Esophagus muscularis mucosa (tissue), 4 donors: Measurements from ENCODE around the gene TTLL1. TPM values are rescaled to one million over a fixed set of nuclear protein-coding genes. Genes with fewer than 3 reads are reported as not detected.
A peak's percentile ranks its signal among the peaks of the same experiment; 100 is the strongest.

Experiments used
- DNase-seq: peaks from one replicate; pipeline ENCODE4 v3.0.0-alpha.2; 2017; ENCODE audit errors: extremely low spot score
- H3K27ac ChIP-seq, 4 donors: fragments of 200-600 bp; sonication (generic); replicated peaks in 1 of 4; 1 replicate in 3 of 4; 2 replicates in 1 of 4; pipeline ENCODE4 v1.5.1; 2016 to 2019; ENCODE audit warnings: mild to moderate bottlenecking in 1 of 4
- H3K27me3 ChIP-seq, 4 donors: fragments of 200-600 bp; sonication (generic); one replicate each; pipeline versions ENCODE4 v1.5.1 to v1.6.0; 2016 to 2019
- H3K36me3 ChIP-seq, 4 donors: fragments of 200-600 bp; sonication (generic); one replicate each; pipeline ENCODE4 v1.5.1; 2016 to 2019
- H3K4me1 ChIP-seq, 4 donors: fragments of 200-600 bp; sonication (generic); one replicate each; pipeline ENCODE4 v1.5.1; 2016 to 2019
- H3K4me3 ChIP-seq, 4 donors: fragments of 200-600 bp; sonication (generic); 1 replicate in 2 of 4; 2 replicates in 2 of 4; pipeline ENCODE4 v1.5.1; 2016 to 2019; ENCODE audit warnings: mild to moderate bottlenecking in 4 of 4, moderate library complexity in 1 of 4
- H3K9me3 ChIP-seq, 4 donors: fragments of 200-600 bp; sonication (generic); 1 replicate in 3 of 4; 2 replicates in 1 of 4; pipeline ENCODE4 v1.5.1; 2016 to 2019
- EP300 ChIP-seq: sonication (generic); formaldehyde crosslinking; IDR thresholded peaks from one replicate; pipeline ENCODE4 v1.6.1; 2017; ENCODE audit warnings: antibody characterized with exemption
- POLR2A ChIP-seq: fragments of 450-650 bp; IDR thresholded peaks from one replicate; pipeline ENCODE4 v1.6.1; 2017; ENCODE audit warnings: antibody characterized with exemption, moderate library complexity, mild to moderate bottlenecking, low read depth
- POLR2AphosphoS5 ChIP-seq, 2 donors: sonication (generic); formaldehyde crosslinking; IDR thresholded peaks; one replicate each; pipeline ENCODE4 v1.6.1; 2017; ENCODE audit warnings: antibody characterized with exemption in 2 of 2
- WGBS: methylation state at CpG from one replicate; pipeline ENCODE4 v1.1.5; 2018; 5-methylcytosine and 5-hydroxymethylcytosine counted together
- intact Hi-C: fragments of 100-400 bp; cut with DNase I; formaldehyde crosslinking; loops from one replicate; pipeline ENCODE4 v1.15.1; 2023
- total RNA-seq, 4 donors: library from RNA; depleted of rRNA; stranded (reverse); fragments of >200 nt; gene quantifications; one replicate each; pipeline versions ENCODE4 v1.1.0 to v1.2.1, GENCODE V29; 2016
- TF ChIP-seq, protein P1 (sequence below), 3 experiments: fragments of 200-600 bp in 2 of 3; fragments of 450-650 bp in 1 of 3; sonication (generic) in 2 of 3; IDR thresholded peaks; one replicate each; pipeline ENCODE4 v1.5.1; 2017 to 2019; ENCODE audit warnings: antibody characterized with exemption in 3 of 3, mild to moderate bottlenecking in 2 of 3, moderate library complexity in 1 of 3

TTLL1 gene
- total RNA-seq, 4 donors from 2014 or later, result 2.8 to 7.3 (median 4.1) TPM

DNA sequence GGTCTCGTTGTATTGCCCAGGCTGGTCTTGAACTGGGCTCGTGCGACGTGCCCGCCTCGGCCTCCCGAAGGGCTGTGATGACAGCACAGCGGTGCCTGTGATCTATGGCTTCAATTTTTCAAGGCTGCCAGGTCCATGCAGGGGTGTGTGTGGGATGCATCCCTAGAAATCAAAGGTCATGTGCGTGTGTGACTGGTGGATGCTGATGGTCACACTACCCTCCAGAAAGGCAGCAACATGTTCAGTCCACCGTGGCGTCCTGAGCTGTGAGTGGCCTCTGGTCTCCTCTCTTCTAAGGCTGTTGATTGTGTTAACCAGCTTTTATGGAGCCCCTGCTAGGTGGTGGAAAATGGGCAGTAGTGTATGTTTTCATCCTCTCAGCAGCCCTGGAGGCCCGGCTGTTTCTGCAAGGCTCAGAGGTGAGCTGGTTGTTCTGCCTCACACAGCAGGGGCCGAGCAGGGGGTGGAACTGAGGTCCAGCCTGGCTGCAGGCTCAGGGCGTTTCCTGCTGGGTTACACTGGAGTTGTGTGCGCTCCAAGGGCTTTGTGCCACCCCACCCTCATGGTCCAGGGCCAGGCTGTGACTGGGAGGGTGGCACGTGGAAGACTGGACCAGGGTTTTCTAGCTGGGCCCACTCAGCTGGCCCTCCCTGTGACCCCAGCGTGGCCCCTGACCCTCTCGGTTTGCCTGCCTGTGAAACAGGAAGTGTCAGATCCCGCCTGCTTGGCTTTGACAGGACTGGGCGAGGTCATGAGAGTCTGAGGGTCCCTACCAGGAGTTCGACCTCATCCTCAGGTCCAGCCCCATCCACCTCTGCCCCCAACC, 29.0 kb upstream of the TTLL1 start:
- H3K9me3 ChIP-seq, result no peaks in the 10 kb centered on the region
- 85% methylated on average over 19 of the region's 21 CpGs for WGBS

DNA sequence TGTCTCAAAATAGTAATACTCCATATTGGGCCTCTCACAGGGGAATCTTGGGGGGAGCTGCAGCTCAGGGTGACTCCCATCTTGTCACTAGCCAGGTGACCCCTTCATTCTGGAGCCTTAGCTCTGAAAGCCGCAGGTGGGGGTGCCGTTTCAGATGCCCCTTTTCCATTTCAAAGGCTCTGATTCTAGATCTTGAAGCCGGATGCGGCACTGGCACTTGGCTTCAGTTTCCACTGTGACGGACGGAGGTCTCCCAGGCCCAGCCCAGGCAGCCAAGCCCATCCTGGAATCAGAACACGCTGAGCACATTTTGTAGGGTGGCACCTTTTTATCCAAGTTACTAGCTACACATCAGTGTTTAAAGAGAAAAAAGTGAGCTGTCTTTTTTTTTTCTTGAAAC, 27.7 kb upstream of the TTLL1 start:
- peaks cover 0 to 61% (median 10%) of the 10 kb centered on the region in 4 donors for H3K27me3 ChIP-seq
- no peak for TF ChIP-seq POLR2AphosphoS5 (IDR thresholded peaks at IDR 0.05)
- TF ChIP-seq, protein P1, sequence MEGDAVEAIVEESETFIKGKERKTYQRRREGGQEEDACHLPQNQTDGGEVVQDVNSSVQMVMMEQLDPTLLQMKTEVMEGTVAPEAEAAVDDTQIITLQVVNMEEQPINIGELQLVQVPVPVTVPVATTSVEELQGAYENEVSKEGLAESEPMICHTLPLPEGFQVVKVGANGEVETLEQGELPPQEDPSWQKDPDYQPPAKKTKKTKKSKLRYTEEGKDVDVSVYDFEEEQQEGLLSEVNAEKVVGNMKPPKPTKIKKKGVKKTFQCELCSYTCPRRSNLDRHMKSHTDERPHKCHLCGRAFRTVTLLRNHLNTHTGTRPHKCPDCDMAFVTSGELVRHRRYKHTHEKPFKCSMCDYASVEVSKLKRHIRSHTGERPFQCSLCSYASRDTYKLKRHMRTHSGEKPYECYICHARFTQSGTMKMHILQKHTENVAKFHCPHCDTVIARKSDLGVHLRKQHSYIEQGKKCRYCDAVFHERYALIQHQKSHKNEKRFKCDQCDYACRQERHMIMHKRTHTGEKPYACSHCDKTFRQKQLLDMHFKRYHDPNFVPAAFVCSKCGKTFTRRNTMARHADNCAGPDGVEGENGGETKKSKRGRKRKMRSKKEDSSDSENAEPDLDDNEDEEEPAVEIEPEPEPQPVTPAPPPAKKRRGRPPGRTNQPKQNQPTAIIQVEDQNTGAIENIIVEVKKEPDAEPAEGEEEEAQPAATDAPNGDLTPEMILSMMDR (IDR thresholded peaks at IDR 0.05), result no peak
- no peak for DNase-seq
- 85% methylated on average over 5 of the region's 7 CpGs for WGBS
- intact Hi-C loops, result no loop called here
- H3K4me3 ChIP-seq, result no peak overlapping the region
- H3K9me3 ChIP-seq, result no peaks in the 10 kb centered on the region
- no peaks in the 10 kb centered on the region for H3K36me3 ChIP-seq
- H3K27ac ChIP-seq, result no peak overlapping the region
- peaks cover 0 to under 1% (median 0%) of the 10 kb centered on the region in 4 donors for H3K4me1 ChIP-seq

More for the DNA sequence above, 29.0 kb upstream of the TTLL1 start:
- H3K4me3 ChIP-seq, result no peak overlapping the region
- DNase-seq, result no peak
- peaks cover 0 to 48% (median 0%) of the 10 kb centered on the region in 4 donors for H3K27me3 ChIP-seq
- no peak overlapping the region for H3K27ac ChIP-seq
- H3K4me1 ChIP-seq, result no peaks in the 10 kb centered on the region
- no peaks in the 10 kb centered on the region for H3K36me3 ChIP-seq
- TF ChIP-seq POLR2A (no peak), POLR2AphosphoS5 (IDR thresholded peaks at IDR 0.05) (no peak), EP300 (no peak)
- TF ChIP-seq, protein P1 (IDR thresholded peaks at IDR 0.05), result no peak
- intact Hi-C loops, result no loop called here

DNA sequence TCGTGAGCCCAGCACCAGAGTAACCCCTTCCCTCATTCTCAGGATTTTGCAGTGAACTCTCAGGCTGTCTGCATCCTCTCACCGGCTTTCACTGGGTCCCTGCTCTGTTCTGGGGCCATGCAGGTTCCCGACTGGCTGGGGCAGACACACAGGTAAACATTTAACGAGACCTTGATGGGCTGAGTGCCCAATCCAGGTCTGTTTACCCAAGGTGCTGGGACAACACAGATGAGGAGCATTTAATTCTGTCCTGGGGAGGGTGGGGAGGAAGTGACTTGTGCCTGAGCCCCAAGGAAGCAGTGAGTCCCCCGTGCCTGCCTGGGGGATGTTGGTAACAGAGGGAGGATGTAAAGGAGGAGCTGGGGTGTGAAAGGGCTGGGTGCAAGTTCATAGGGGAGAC, 25.8 kb upstream of the TTLL1 start:
- peaks cover 0 to 78% (median 27%) of the 10 kb centered on the region in 4 donors for H3K27me3 ChIP-seq
- no peaks in the 10 kb centered on the region for H3K9me3 ChIP-seq
- 63% methylated on average over 5 of the region's 5 CpGs for WGBS

DNA sequence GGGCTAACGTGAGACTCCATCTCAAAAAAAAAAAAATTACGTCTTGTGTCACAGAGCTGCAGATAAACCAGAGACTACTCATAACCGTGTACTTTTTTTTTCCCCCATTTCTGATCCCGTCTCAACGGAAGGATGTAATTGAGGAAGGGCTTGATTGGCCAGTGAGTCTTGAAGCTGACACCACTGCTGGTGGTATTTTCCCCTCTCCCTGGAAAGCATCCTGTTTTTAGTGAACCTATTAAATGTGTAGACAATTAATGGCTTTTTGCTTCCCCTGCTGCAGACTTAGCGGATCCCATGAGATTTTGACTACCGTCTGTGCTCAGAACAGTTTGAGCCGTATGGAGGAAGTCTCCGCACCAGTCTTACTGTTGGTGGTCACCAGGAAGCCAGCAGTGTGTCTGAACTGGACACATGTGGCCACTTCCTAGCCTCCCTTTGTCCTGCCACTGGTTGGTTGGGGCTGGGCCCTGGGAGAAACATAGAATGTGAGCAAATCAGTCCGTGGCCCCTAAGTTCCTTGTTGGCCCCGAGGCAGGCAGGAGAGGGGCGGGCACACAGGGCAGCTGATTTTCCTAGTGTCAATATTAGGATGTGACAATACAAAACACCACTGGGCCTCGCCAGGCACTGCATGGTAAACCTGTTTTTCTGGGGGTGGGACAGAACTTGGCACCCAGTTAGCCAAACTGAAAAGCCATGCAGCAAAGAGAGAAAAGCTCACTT, 24.5 kb upstream of the TTLL1 start:
- Histone ChIP-seq H3K27me3 (peaks cover 0 to 81% (median 30%) of the 10 kb centered on the region in 4 donors), H3K4me3 (no peak overlapping the region), H3K36me3 (no peaks in the 10 kb centered on the region), H3K27ac (no peak overlapping the region), H3K4me1 (peaks cover 16 to 24% (median 20%) of the 10 kb centered on the region in 4 donors), H3K9me3 (no peaks in the 10 kb centered on the region)
- no peak for DNase-seq
- intact Hi-C loops, result no loop called here
- TF ChIP-seq POLR2AphosphoS5 (IDR thresholded peaks at IDR 0.05), result no peak
- 52% methylated on average over 13 of the region's 13 CpGs for WGBS

More for the DNA sequence above, 25.8 kb upstream of the TTLL1 start:
- H3K4me3 ChIP-seq, result no peak overlapping the region
- intact Hi-C loops, result no loop called here
- no peak for TF ChIP-seq POLR2AphosphoS5 (IDR thresholded peaks at IDR 0.05)
- no peak for TF ChIP-seq EP300
- H3K27ac ChIP-seq, result no peak overlapping the region
- DNase-seq, result no peak
- peaks cover 16 to 20% (median 19%) of the 10 kb centered on the region in 4 donors for H3K4me1 ChIP-seq
- no peaks in the 10 kb centered on the region for H3K36me3 ChIP-seq

DNA sequence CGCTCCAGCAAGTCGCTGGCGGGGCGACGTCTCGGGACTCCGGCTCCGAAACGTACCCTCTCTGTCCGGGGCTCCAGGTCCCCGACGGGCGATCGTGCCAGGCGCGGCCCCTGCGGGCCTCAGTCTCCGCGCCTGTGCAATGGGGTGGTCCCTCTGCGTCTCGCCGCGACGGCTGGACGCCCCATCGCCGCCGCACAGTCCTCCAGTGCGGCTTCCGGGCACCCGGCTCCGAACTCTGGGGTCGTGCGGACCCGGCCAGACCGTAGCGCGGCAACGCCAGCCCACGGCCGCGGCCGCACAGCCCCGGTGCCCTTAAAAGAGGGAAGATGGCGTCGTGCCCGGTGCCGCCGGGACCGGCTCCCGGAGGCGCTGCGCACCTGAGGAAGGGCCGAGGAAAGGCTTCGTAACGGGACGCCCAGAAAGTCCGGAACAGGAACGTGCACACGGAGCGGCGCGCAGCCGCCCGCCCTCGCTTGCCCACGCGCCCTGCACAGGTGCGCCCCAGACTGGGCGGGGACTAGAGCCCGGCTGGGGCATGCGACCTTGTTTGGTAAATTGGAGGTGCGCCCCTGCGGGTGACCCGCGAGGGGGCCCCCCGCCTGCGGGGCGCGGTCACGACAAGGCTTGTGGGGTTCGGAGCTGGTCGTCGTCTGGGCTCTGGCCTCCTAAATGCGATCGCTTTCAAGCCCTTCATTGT, 21.9 kb upstream of the TTLL1 start:
- TF ChIP-seq POLR2AphosphoS5 (IDR thresholded peaks at IDR 0.05) (no peak), EP300 (no peak), POLR2A (no peak)
- TF ChIP-seq, protein P1 (IDR thresholded peaks at IDR 0.05), result no peak
- intact Hi-C loops, result no loop called here
- Histone ChIP-seq H3K36me3 (no peaks in the 10 kb centered on the region), H3K27me3 (peaks cover 0 to 67% (median 30%) of the 10 kb centered on the region in 4 donors), H3K4me1 (peaks cover 16 to 24% (median 20%) of the 10 kb centered on the region in 4 donors), H3K9me3 (no peaks in the 10 kb centered on the region), H3K27ac (peak overlapping the region in 1 of 4 donors; percentile 6), H3K4me3 (peak overlapping the region; percentile 51 to 69 (median 58))
- whole genome bisulfite sequencing, result no CpG with 5 or more reads among the region's 86 CpGs
- no peak for DNase-seq
